ENCODE data around the gene KAZN. TPM values are rescaled to one million over a fixed set of nuclear protein-coding genes. Genes with fewer than 3 reads are reported as not detected.

The KAZN gene
- total RNA-seq, 2 experiments from 2014 or later: 0.22 to 0.55 TPM

DNA sequence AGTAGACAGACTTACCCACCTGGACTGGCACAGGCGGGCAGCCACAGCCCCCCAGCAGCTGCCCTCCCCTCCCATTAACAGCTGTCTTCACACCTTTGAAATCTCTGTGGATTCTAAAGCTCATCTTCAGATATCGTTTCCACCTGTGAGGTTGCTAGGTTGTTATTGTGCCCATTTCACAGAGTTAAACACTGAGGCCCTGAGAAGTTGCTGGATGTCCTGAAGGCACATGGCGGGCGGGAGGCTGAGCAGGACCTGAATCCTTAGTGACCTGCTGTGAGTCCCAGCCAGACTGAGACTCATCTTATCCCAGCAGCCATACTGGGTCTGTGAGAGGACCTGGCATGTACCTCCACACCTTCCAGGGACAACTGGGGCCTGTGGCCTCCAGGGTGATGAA lies 420.3 kb downstream of the KAZN start:
- Mint-ChIP-seq H3K4me3 (no peak overlapping the region), H3K9me3 (no peaks in the 10 kb centered on the region), H3K27ac (no peak overlapping the region), H3K27me3 (no peaks in the 10 kb centered on the region), H3K36me3 (ENCODE audit: low read depth) (no peaks in the 10 kb centered on the region), H3K4me1 (ENCODE audit: low read depth) (no peaks in the 10 kb centered on the region)
- Histone ChIP-seq H3K4me3 (ENCODE audit: low read length) (no peak overlapping the region), H3K27me3 (ENCODE audit: control insufficient read depth in 1 of 2, insufficient read depth in 2 of 2, low read length in 2 of 2) (no peaks in the 10 kb centered on the region), H3K36me3 (ENCODE audit: insufficient read depth, low read length) (no peaks in the 10 kb centered on the region), H3K4me1 (ENCODE audit: insufficient read depth, low read length) (no peaks in the 10 kb centered on the region), H3K9me3 (ENCODE audit: control insufficient read depth in 1 of 2, insufficient read depth in 1 of 2, low read length in 2 of 2) (no peaks in the 10 kb centered on the region), H3K27ac (ENCODE audit: low read depth in 1 of 2, low read length in 2 of 2) (no peak overlapping the region)
- ATAC-seq (ENCODE audit: poor library complexity) (no peak), DNase-seq (no peak)
- no peak for TF ChIP-seq CTCF (IDR thresholded peaks at IDR 0.05)
- ChIA-PET POLR2A (no interaction called here), CTCF (no interaction called here)
- intact Hi-C loops (cut with DNase I, micrococcal nuclease): no loop called here

DNA sequence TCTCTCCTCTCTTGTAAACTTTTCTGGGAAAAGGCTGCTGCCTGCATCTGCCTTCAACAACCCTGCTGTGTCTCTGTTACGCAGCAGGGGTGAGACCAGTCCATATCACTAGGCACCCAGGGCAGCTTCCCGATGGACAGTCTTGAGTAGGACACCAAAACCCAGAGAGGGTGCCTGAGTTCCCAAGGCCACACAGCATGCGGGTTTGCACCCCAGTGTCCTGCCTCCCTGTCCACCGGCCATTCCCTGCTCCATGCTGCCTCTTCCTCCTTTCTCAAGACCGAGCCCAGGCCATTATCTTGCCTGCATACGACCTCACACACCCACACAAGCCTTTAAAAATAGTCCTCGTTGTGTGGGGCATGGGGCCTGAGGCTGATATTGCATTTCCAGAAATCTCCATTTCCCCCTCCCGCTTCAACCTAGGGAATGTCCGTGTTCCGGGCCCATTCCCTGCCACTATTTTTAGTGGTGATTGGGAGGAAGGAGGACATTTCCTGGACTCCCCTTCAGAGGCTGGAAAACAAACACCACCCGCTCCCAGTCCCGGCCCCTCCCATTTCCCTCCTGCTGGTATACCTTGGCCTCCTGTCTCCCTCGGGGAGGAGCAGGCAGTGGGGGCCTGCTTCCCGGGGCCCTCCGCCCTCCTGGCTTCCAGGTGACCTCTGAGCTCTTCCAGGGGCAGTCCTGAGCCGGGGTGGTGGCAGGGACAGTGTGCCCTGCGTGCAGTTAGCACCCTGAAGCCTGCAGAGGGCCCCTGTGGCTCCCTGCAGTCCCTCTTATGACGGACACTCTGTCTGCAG lies 422.7 kb downstream of the KAZN start:
- Histone ChIP-seq H3K27ac (ENCODE audit: low read depth in 1 of 2, low read length in 2 of 2) (no peak overlapping the region), H3K27me3 (ENCODE audit: control insufficient read depth in 1 of 2, insufficient read depth in 2 of 2, low read length in 2 of 2) (no peaks in the 10 kb centered on the region), H3K9me3 (ENCODE audit: control insufficient read depth in 1 of 2, insufficient read depth in 1 of 2, low read length in 2 of 2) (no peaks in the 10 kb centered on the region), H3K4me1 (ENCODE audit: insufficient read depth, low read length) (no peaks in the 10 kb centered on the region), H3K4me3 (ENCODE audit: low read length) (no peak overlapping the region), H3K36me3 (ENCODE audit: insufficient read depth, low read length) (no peaks in the 10 kb centered on the region)
- H3K27ac Mint-ChIP-seq: no peak overlapping the region
- intact Hi-C loops (cut with DNase I, micrococcal nuclease): no loop called here
- no peaks in the 10 kb centered on the region for H3K9me3 Mint-ChIP-seq
- DNase-seq (no peak), ATAC-seq (ENCODE audit: poor library complexity) (no peak)
- ChIA-PET CTCF (no interaction called here), POLR2A (no interaction called here)
- H3K4me3 Mint-ChIP-seq: no peak overlapping the region
- H3K4me1 Mint-ChIP-seq (ENCODE audit: low read depth): no peaks in the 10 kb centered on the region
- H3K36me3 Mint-ChIP-seq (ENCODE audit: low read depth): no peaks in the 10 kb centered on the region
- no peaks in the 10 kb centered on the region for H3K27me3 Mint-ChIP-seq
- no peak for TF ChIP-seq CTCF (IDR thresholded peaks at IDR 0.05)

DNA sequence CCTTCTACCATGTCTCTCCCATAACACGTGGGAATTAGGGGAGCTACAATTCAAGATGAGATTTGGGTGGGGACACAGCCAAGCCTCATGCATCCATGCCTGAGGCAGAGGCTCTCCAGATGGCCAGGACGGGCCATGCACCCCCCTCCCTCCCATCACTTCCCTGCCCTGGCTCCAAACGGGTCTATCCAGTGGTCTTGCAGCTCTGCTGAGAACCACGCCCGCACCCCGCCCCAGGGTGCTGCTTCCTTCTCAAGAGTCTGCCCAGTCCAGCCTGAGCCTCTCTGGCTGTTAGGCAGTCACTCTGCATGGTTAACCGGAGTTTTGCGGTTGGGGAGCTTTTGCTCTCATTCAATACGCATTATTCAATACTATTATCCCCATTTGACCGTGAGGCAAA lies 423.6 kb downstream of the KAZN start:
- H3K4me3 ChIP-seq (ENCODE audit: low read length): no peak overlapping the region
- no peak overlapping the region for H3K27ac Mint-ChIP-seq
- H3K9me3 ChIP-seq (ENCODE audit: control insufficient read depth in 1 of 2, insufficient read depth in 1 of 2, low read length in 2 of 2): no peaks in the 10 kb centered on the region
- H3K27ac ChIP-seq (ENCODE audit: low read depth in 1 of 2, low read length in 2 of 2): no peak overlapping the region
- H3K27me3 ChIP-seq (ENCODE audit: control insufficient read depth in 1 of 2, insufficient read depth in 2 of 2, low read length in 2 of 2): no peaks in the 10 kb centered on the region
- intact Hi-C loops (cut with DNase I, micrococcal nuclease): no loop called here
- DNase-seq (no peak), ATAC-seq (ENCODE audit: poor library complexity) (no peak)
- POLR2A ChIA-PET: no interaction called here
- no peak for TF ChIP-seq CTCF (IDR thresholded peaks at IDR 0.05)
- CTCF ChIA-PET: no interaction called here
- H3K36me3 ChIP-seq (ENCODE audit: insufficient read depth, low read length): no peaks in the 10 kb centered on the region
- H3K4me3 Mint-ChIP-seq: no peak overlapping the region
- no peaks in the 10 kb centered on the region for H3K4me1 ChIP-seq (ENCODE audit: insufficient read depth, low read length)
- no peaks in the 10 kb centered on the region for H3K36me3 Mint-ChIP-seq (ENCODE audit: low read depth)
- no peaks in the 10 kb centered on the region for H3K4me1 Mint-ChIP-seq (ENCODE audit: low read depth)
- H3K9me3 Mint-ChIP-seq: no peaks in the 10 kb centered on the region
- no peaks in the 10 kb centered on the region for H3K27me3 Mint-ChIP-seq

Measured in CD4-positive, alpha-beta T cell (primary cell).